PC-3 (cell line): ENCODE data around the gene SLC5A9.

Experiments used
- CTCF ChIP-seq: fragments of 300-600 bp; sonication (generic); conservative IDR thresholded peaks from 2 replicates; pipeline ENCODE4 v1.5.1; 2017; ENCODE audit warnings: antibody characterized with exemption, low read depth, mild to moderate bottlenecking, low read length
- EZH2 ChIP-seq: fragments of 300-600 bp; sonication (generic); IDR thresholded peaks from one replicate; pipeline ENCODE4 v1.6.1; 2017; ENCODE audit warnings: antibody characterized with exemption, mild to moderate bottlenecking, low read length; ENCODE audit not compliant: unreplicated experiment
- EZH2phosphoT487 ChIP-seq: fragments of 300-600 bp; sonication (generic); IDR thresholded peaks from 2 replicates; pipeline ENCODE4 v1.6.1; 2018; ENCODE audit warnings: mild to moderate bottlenecking, antibody characterized with exemption, low read length, borderline replicate concordance

DNA sequence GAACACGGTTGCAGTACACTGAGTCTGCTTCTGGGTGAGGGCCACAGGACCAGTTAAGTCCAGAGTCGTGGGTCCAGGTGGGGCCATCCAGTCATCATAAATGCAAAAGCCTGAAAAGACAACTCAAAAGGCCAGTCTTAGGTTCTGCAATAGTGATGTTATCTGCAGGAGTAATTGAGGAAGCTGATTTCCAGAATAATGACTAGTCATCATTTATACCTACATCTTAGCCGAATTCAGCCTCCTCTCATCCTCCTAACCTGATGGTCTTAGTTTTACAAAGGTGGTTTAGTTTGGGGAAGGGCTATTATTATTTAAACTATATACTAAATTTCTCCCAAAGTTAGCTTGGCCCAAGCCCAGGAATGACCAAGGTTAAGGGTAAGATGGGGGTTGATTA lies 23.5 kb upstream of the SLC5A9 start:
- TF ChIP-seq CTCF (no peak), EZH2 (no peak), EZH2phosphoT487 (no peak)
